HL-60 (cell line): ENCODE results near the gene MEP1B.

ENCODE experiments used
- CTCF ChIP-seq: IDR thresholded peaks from one replicate; pipeline ENCODE4 v1.5.1; 2011; ENCODE audit warnings: low read length, control low read depth, inconsistent platforms; ENCODE audit not compliant: insufficient read depth
- POLR2AphosphoS5 ChIP-seq: IDR thresholded peaks from 2 replicates; pipeline ENCODE4 v1.6.1; 2012; ENCODE audit warnings: low read depth
- SPI1 ChIP-seq: IDR thresholded peaks from 2 replicates; pipeline ENCODE4 v1.6.1; 2012; ENCODE audit warnings: low read depth, mild to moderate bottlenecking, borderline replicate concordance

GRCh38 chr18:32219431-32220018 is 29.7 kb downstream of the MEP1B start:
- TF ChIP-seq CTCF (no peak), POLR2AphosphoS5 (no peak), SPI1 (no peak)
